ENCODE results near the gene OTOP2. TPM values are rescaled to one million over a fixed set of nuclear protein-coding genes. Genes with fewer than 3 reads are reported as not detected.

Gene OTOP2
- total RNA-seq, 1 experiment from 2014 or later: not detected

DNA sequence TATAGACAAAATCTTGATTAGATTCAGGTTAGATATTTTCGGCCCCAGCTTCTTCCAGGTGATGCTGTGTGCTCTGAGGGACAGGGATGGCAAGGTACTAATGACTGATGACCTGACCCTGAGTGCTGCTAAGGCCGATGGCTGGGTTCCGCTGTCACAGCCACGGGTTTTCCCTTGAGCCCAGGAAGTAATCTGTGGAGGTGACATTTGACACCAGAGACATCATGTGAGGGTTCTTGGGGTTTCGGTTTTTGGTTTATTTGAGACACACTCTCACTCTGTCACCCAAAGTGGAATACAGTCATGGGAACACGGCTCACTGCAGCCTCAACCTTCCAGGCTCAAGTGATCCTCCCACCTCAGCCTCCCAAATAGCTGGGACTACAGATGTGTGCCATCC, 21.5 kb downstream of the OTOP2 start (continued):
- TF ChIP-seq PREB (CRISPR knock-in tag; IDR thresholded peaks at IDR 0.05; ENCODE audit: borderline replicate concordance) (no peak), CBFB (CRISPR knock-in tag; IDR thresholded peaks at IDR 0.05; ENCODE audit: low read depth) (no peak), ATF3 (CRISPR knock-in tag; conservative IDR thresholded peaks at IDR 0.05) (no peak), TP53 (CRISPR knock-in tag; IDR thresholded peaks at IDR 0.05) (no peak)
- TF ChIP-seq, protein P1, sequence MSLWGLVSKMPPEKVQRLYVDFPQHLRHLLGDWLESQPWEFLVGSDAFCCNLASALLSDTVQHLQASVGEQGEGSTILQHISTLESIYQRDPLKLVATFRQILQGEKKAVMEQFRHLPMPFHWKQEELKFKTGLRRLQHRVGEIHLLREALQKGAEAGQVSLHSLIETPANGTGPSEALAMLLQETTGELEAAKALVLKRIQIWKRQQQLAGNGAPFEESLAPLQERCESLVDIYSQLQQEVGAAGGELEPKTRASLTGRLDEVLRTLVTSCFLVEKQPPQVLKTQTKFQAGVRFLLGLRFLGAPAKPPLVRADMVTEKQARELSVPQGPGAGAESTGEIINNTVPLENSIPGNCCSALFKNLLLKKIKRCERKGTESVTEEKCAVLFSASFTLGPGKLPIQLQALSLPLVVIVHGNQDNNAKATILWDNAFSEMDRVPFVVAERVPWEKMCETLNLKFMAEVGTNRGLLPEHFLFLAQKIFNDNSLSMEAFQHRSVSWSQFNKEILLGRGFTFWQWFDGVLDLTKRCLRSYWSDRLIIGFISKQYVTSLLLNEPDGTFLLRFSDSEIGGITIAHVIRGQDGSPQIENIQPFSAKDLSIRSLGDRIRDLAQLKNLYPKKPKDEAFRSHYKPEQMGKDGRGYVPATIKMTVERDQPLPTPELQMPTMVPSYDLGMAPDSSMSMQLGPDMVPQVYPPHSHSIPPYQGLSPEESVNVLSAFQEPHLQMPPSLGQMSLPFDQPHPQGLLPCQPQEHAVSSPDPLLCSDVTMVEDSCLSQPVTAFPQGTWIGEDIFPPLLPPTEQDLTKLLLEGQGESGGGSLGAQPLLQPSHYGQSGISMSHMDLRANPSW (CRISPR knock-in tag; conservative IDR thresholded peaks at IDR 0.05; ENCODE audit: low read depth): no peak
- TF ChIP-seq, protein P2, sequence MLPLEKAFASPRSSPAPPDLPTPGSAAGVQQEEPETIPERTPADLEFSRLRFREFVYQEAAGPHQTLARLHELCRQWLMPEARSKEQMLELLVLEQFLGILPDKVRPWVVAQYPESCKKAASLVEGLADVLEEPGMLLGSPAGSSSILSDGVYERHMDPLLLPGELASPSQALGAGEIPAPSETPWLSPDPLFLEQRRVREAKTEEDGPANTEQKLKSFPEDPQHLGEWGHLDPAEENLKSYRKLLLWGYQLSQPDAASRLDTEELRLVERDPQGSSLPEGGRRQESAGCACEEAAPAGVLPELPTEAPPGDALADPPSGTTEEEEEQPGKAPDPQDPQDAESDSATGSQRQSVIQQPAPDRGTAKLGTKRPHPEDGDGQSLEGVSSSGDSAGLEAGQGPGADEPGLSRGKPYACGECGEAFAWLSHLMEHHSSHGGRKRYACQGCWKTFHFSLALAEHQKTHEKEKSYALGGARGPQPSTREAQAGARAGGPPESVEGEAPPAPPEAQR (CRISPR knock-in tag; IDR thresholded peaks at IDR 0.05): no peak

DNA sequence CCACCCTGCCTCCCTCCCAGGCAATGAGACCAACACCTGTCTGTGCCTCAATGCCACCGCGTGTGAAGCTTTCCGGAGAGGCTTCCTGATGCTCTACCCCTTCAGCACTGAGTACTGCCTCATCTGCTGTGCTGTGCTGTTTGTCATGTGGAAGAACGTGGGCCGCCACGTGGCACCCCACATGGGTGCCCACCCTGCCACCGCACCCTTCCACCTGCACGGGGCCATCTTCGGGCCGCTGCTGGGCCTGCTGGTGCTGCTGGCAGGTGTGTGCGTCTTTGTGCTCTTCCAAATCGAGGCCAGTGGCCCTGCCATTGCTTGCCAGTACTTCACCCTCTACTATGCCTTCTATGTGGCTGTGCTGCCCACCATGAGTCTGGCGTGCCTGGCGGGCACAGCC, 22.6 kb downstream of the OTOP2 start:
- ChIA-PET CTCF (interaction anchor here (0.6 to 5.9 kb wide), 6 partner anchors 11 to 41 kb away, joined by 3 to 56 read pairs (median 4); partner anchors contain the start of genes CDR2L and OTOP3), POLR2A (no interaction called here)
- no peak for DNase-seq (ENCODE audit: low spot score)
- H3K27me3 Mint-ChIP-seq (ENCODE audit: low read depth): peaks cover 10% of the 10 kb centered on the region
- ATAC-seq: no peak
- H3K4me3 Mint-ChIP-seq: no peak overlapping the region
- H3K4me1 Mint-ChIP-seq: peaks cover 19% of the 10 kb centered on the region
- H3K9me3 Mint-ChIP-seq: no peaks in the 10 kb centered on the region
- no peak overlapping the region for H3K27ac Mint-ChIP-seq
- no peak for TF ChIP-seq NR2C2 (CRISPR knock-in tag; IDR thresholded peaks at IDR 0.05)
- no peak for TF ChIP-seq RELA (CRISPR knock-in tag; IDR thresholded peaks at IDR 0.05; ENCODE audit: borderline replicate concordance)
- TF ChIP-seq RORB (CRISPR knock-in tag; IDR thresholded peaks at IDR 0.05): no peak
- TF ChIP-seq TEAD4 (CRISPR knock-in tag; IDR thresholded peaks at IDR 0.05): no peak
- TF ChIP-seq, protein P3, sequence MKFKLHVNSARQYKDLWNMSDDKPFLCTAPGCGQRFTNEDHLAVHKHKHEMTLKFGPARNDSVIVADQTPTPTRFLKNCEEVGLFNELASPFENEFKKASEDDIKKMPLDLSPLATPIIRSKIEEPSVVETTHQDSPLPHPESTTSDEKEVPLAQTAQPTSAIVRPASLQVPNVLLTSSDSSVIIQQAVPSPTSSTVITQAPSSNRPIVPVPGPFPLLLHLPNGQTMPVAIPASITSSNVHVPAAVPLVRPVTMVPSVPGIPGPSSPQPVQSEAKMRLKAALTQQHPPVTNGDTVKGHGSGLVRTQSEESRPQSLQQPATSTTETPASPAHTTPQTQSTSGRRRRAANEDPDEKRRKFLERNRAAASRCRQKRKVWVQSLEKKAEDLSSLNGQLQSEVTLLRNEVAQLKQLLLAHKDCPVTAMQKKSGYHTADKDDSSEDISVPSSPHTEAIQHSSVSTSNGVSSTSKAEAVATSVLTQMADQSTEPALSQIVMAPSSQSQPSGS (CRISPR knock-in tag; IDR thresholded peaks at IDR 0.05; ENCODE audit: borderline replicate concordance, low read depth): no peak
- TF ChIP-seq TP53 (CRISPR knock-in tag; IDR thresholded peaks at IDR 0.05): no peak
- TF ChIP-seq ZNF232 (CRISPR knock-in tag; IDR thresholded peaks at IDR 0.05): no peak
- TF ChIP-seq, protein P4, sequence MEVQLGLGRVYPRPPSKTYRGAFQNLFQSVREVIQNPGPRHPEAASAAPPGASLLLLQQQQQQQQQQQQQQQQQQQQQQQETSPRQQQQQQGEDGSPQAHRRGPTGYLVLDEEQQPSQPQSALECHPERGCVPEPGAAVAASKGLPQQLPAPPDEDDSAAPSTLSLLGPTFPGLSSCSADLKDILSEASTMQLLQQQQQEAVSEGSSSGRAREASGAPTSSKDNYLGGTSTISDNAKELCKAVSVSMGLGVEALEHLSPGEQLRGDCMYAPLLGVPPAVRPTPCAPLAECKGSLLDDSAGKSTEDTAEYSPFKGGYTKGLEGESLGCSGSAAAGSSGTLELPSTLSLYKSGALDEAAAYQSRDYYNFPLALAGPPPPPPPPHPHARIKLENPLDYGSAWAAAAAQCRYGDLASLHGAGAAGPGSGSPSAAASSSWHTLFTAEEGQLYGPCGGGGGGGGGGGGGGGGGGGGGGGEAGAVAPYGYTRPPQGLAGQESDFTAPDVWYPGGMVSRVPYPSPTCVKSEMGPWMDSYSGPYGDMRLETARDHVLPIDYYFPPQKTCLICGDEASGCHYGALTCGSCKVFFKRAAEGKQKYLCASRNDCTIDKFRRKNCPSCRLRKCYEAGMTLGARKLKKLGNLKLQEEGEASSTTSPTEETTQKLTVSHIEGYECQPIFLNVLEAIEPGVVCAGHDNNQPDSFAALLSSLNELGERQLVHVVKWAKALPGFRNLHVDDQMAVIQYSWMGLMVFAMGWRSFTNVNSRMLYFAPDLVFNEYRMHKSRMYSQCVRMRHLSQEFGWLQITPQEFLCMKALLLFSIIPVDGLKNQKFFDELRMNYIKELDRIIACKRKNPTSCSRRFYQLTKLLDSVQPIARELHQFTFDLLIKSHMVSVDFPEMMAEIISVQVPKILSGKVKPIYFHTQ (CRISPR knock-in tag; IDR thresholded peaks at IDR 0.05): no peak
- no peak for TF ChIP-seq FOXK1 (CRISPR knock-in tag; IDR thresholded peaks at IDR 0.05)
- no peak for TF ChIP-seq ZNF416 (CRISPR knock-in tag; IDR thresholded peaks at IDR 0.05)
- TF ChIP-seq NR1H2 (CRISPR knock-in tag; IDR thresholded peaks at IDR 0.05): no peak
- TF ChIP-seq, protein P5, sequence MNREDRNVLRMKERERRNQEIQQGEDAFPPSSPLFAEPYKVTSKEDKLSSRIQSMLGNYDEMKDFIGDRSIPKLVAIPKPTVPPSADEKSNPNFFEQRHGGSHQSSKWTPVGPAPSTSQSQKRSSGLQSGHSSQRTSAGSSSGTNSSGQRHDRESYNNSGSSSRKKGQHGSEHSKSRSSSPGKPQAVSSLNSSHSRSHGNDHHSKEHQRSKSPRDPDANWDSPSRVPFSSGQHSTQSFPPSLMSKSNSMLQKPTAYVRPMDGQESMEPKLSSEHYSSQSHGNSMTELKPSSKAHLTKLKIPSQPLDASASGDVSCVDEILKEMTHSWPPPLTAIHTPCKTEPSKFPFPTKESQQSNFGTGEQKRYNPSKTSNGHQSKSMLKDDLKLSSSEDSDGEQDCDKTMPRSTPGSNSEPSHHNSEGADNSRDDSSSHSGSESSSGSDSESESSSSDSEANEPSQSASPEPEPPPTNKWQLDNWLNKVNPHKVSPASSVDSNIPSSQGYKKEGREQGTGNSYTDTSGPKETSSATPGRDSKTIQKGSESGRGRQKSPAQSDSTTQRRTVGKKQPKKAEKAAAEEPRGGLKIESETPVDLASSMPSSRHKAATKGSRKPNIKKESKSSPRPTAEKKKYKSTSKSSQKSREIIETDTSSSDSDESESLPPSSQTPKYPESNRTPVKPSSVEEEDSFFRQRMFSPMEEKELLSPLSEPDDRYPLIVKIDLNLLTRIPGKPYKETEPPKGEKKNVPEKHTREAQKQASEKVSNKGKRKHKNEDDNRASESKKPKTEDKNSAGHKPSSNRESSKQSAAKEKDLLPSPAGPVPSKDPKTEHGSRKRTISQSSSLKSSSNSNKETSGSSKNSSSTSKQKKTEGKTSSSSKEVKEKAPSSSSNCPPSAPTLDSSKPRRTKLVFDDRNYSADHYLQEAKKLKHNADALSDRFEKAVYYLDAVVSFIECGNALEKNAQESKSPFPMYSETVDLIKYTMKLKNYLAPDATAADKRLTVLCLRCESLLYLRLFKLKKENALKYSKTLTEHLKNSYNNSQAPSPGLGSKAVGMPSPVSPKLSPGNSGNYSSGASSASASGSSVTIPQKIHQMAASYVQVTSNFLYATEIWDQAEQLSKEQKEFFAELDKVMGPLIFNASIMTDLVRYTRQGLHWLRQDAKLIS (CRISPR knock-in tag; IDR thresholded peaks at IDR 0.05; ENCODE audit: borderline replicate concordance): no peak
- TF ChIP-seq NR3C1 (CRISPR knock-in tag; conservative IDR thresholded peaks at IDR 0.05; ENCODE audit: low read depth): no peak
- TF ChIP-seq NFYB (CRISPR knock-in tag; conservative IDR thresholded peaks at IDR 0.05; ENCODE audit: low read depth): no peak
- no peak for TF ChIP-seq MYBL2 (CRISPR knock-in tag; IDR thresholded peaks at IDR 0.05)
- TF ChIP-seq ATF1 (CRISPR knock-in tag; IDR thresholded peaks at IDR 0.05): no peak
- no peak for TF ChIP-seq NFATC4 (CRISPR knock-in tag; IDR thresholded peaks at IDR 0.05)
- H3K36me3 Mint-ChIP-seq: no peaks in the 10 kb centered on the region
